HCT116 (cell line): ENCODE results near the gene ZNF182. TPM values are rescaled to one million over a fixed set of nuclear protein-coding genes. Genes with fewer than 3 reads are reported as not detected.
"Not testable (repeated sequence)": the region's sequence is repeated elsewhere in the genome, so short reads cannot be mapped to it uniquely, and the experiment has no call there.

Experiments
- ATAC-seq: fragments of 200-7000 bp; cut with Tn5 transposase; 2 replicates; pipeline ENCODE4 v1.9.1; 2020; ENCODE audit warnings: mild to moderate bottlenecking, moderate library complexity
- BruUV-seq: library from RNA; stranded (reverse); fragments of 400-500 nt; replicated peaks from 2 replicates; lab custom pipeline; 2021; lab: Mats Ljungman, UMichigan
- CTCF ChIA-PET: fragments of 300-600 bp; sonication (Branson Sonifier 250); formaldehyde crosslinking; loops from one replicate; lab custom pipeline; 2021; ENCODE audit warnings: antibody characterized with exemption; lab: Charles Lee
- POLR2A ChIA-PET: fragments of 300-600, 350-600 bp; sonication (Branson Sonifier 250); formaldehyde crosslinking; loops from one replicate; lab custom pipeline; 2021; ENCODE audit warnings: antibody characterized with exemption; lab: Charles Lee
- RAD21 ChIA-PET, 2 experiments: fragments of 300-600 bp; sonication (Branson Sonifier 250); formaldehyde crosslinking; loops; one replicate each; lab custom pipeline; 2023; ENCODE audit warnings: low total read pairs in 2 of 2; ENCODE audit not compliant: uncharacterized antibody in 2 of 2, unreplicated experiment in 2 of 2, low non-redundant PET in 1 of 2; lab: Charles Lee
- DNase-seq: peaks from one replicate; pipeline ENCODE4 v3.0.0-alpha.2; 2010; ENCODE audit warnings: low read depth, low spot score
- H2AFZ ChIP-seq: fragments of 200-600 bp; shearing (Covaris generic), sonication (generic); 2 replicates; pipeline ENCODE4 v1.6.1; 2017; ENCODE audit warnings: low read depth, mixed run types, mixed read lengths, antibody characterized with exemption, low read length; ENCODE audit not compliant: poor library complexity, severe bottlenecking
- H3K27ac ChIP-seq: 2 replicates; pipeline ENCODE4 v1.5.1; 2012; ENCODE audit warnings: low read depth, low read length
- H3K27me3 ChIP-seq: fragments of 200-600 bp; sonication (generic); 2 replicates; pipeline ENCODE4 v1.6.1; 2016; ENCODE audit warnings: mixed run types, low read length, mixed read lengths; ENCODE audit not compliant: insufficient read depth
- H3K36me3 ChIP-seq, 2 experiments: fragments of 200-500 bp in 1 of 2; fragments of 200-600 bp in 1 of 2; sonication (Bioruptor generic) in 1 of 2; sonication (generic) in 1 of 2; 2 replicates each; pipeline versions ENCODE4 v1.5.1 to v1.6.1; 2014 to 2016; ENCODE audit warnings: low read length in 2 of 2, inconsistent platforms in 1 of 2, mixed read lengths in 1 of 2, mixed run types in 1 of 2; ENCODE audit not compliant: insufficient read depth in 2 of 2, control insufficient read depth in 1 of 2
- H3K4me1 ChIP-seq, 2 experiments: fragments of 200-600 bp in 1 of 2; sonication (generic) in 1 of 2; 2 replicates each; pipeline versions ENCODE4 v1.5.1 to v1.6.1; 2012 to 2017; ENCODE audit warnings: low read length in 2 of 2, inconsistent platforms in 1 of 2, mild to moderate bottlenecking in 1 of 2, mixed read lengths in 1 of 2, mixed run types in 1 of 2, moderate library complexity in 1 of 2; ENCODE audit not compliant: insufficient read depth in 2 of 2, control insufficient read depth in 1 of 2
- H3K4me2 ChIP-seq: fragments of 200-600 bp; sonication (generic); 2 replicates; pipeline ENCODE4 v1.6.1; 2017; ENCODE audit warnings: mixed run types, low read length, mixed read lengths
- H3K4me3 ChIP-seq, 2 experiments: fragments of 200-600 bp in 1 of 2; sonication (generic) in 1 of 2; replicated peaks in 1 of 2; 2 replicates each; pipeline ENCODE4 v1.5.1; 2011 to 2016; ENCODE audit warnings: low read length in 2 of 2, control low read depth in 1 of 2, low read depth in 1 of 2, mild to moderate bottlenecking in 1 of 2, mixed read lengths in 1 of 2, mixed run types in 1 of 2
- H3K79me2 ChIP-seq: fragments of 200-600 bp; sonication (generic); 2 replicates; pipeline ENCODE4 v1.6.1; 2017; ENCODE audit warnings: mild to moderate bottlenecking, mixed run types, low read length, moderate library complexity, mixed read lengths; ENCODE audit not compliant: insufficient read depth
- H3K9ac ChIP-seq: fragments of 200-600 bp; sonication (generic); 2 replicates; pipeline ENCODE4 v1.6.1; 2016; ENCODE audit warnings: low read length, mixed read lengths
- H3K9me2 ChIP-seq: fragments of 200-600 bp; sonication (generic), shearing (Covaris generic); 2 replicates; pipeline ENCODE4 v1.6.1; 2017; ENCODE audit warnings: mixed run types, mild to moderate bottlenecking, moderate library complexity; ENCODE audit not compliant: insufficient read depth
- H3K9me3 ChIP-seq, 2 experiments: fragments of 200-500 bp in 1 of 2; fragments of 200-600 bp in 1 of 2; sonication (Bioruptor generic) in 1 of 2; sonication (generic) in 1 of 2; 2 replicates each; pipeline ENCODE4 v1.6.1; 2014 to 2017; ENCODE audit warnings: low read length in 2 of 2, mixed read lengths in 2 of 2, inconsistent platforms in 1 of 2, low read depth in 1 of 2, mild to moderate bottlenecking in 1 of 2, mixed run types in 1 of 2, moderate library complexity in 1 of 2; ENCODE audit not compliant: control insufficient read depth in 1 of 2, insufficient read depth in 1 of 2
- H4K20me1 ChIP-seq: fragments of 200-600 bp; sonication (generic), shearing (Covaris generic); 2 replicates; pipeline ENCODE4 v1.6.1; 2017; ENCODE audit warnings: mixed run types, mild to moderate bottlenecking, moderate library complexity; ENCODE audit not compliant: insufficient read depth
- CEBPB ChIP-seq: IDR thresholded peaks from 2 replicates; pipeline ENCODE4 v1.6.1; 2012; ENCODE audit warnings: low read depth
- ELF1 ChIP-seq: IDR thresholded peaks from 2 replicates; pipeline ENCODE4 v1.6.1; 2012; ENCODE audit warnings: low read depth, borderline replicate concordance
- MAX ChIP-seq: IDR thresholded peaks from 2 replicates; pipeline ENCODE4 v1.6.1; 2012
- RAD21 ChIP-seq: IDR thresholded peaks from 2 replicates; pipeline ENCODE4 v1.6.1; 2012; ENCODE audit warnings: low read depth, mild to moderate bottlenecking
- SIN3A ChIP-seq: IDR thresholded peaks from 2 replicates; pipeline ENCODE4 v1.6.1; 2012; ENCODE audit warnings: low read depth
- SRF ChIP-seq: IDR thresholded peaks from 2 replicates; pipeline ENCODE4 v1.6.1; 2012; ENCODE audit warnings: low read depth
- YY1 ChIP-seq: IDR thresholded peaks from 2 replicates; pipeline ENCODE4 v1.6.1; 2011; ENCODE audit warnings: low read length, low read depth, moderate library complexity, mild to moderate bottlenecking; ENCODE audit not compliant: insufficient replicate concordance; ENCODE audit errors: extremely low read depth
- ZNF274 ChIP-seq: fragments of 200-500 bp; sonication (Bioruptor generic); IDR thresholded peaks from 2 replicates; pipeline ENCODE4 v1.6.1; 2014; ENCODE audit warnings: mild to moderate bottlenecking, low read depth, low read length, inconsistent platforms
- intact Hi-C: fragments of 100-400 bp; cut with micrococcal nuclease; formaldehyde crosslinking; loops from 2 replicates; pipeline ENCODE4 v1.10.0; 2022
- total RNA-seq: library from RNA; stranded (reverse); gene quantifications from one replicate; pipeline ENCODE4 v1.2.1, GENCODE V29; 2021; ENCODE audit not compliant: unreplicated experiment
- TF ChIP-seq, protein P1 (sequence below): IDR thresholded peaks from 2 replicates; pipeline ENCODE4 v1.6.1; 2012

The ZNF182 gene
- total RNA-seq, 1 experiment from 2014 or later, result 5.1 TPM

DNA sequence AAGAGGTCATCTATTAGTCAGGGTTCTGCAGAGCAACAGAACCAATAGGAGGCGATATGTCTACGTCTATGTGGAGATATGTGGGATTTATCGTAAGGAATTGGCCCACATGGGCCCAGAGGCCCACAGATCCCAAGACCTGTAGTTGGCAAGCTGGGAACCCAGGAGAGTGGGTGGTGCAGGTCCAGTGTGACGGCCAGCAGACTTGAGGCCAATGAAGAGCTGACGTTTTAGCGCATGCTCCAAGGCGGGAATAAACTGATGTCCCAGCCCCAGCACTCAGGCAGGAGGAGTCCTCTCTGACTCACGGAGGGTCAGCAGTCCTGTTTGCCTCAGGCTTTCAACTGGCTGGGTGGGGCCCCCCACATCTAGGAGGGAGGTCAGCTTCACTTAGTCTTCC is 24.3 kb upstream of the ZNF182 start:
- CTCF ChIA-PET, result no interaction called here

DNA sequence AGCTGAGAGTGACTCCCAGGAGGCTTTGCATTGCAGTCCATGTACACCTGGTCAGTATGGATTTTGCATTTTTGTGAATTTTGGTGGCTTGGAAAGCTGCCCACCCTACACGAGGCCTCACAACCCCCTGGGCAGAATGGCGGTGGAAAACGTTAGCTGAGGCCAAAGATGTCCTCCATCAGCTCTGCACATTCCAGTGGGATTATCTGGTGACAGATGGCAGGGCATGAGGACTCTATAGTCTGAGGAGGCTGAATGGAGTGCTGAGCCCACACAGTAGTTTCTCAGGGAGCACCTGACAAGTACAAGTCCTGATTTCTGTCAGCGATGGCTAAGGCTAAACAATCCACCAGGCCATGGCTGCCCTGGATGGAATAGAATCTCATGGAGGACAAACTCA is 23.8 kb upstream of the ZNF182 start:
- DNase-seq, H3K4me2 ChIP-seq, H3K9me3 ChIP-seq, H3K4me1 ChIP-seq, H3K36me3 ChIP-seq, H4K20me1 ChIP-seq, H3K9ac ChIP-seq, H2AFZ ChIP-seq, BruUV-seq, ATAC-seq, POLR2A ChIA-PET, RAD21 ChIA-PET, H3K4me3 ChIP-seq, H3K27ac ChIP-seq, H3K79me2 ChIP-seq, H3K9me2 ChIP-seq, H3K27me3 ChIP-seq: not testable (repeated sequence)
- intact Hi-C loops, result loop anchor here (5.0 kb wide), 4 partner anchors 465 to 835 kb away; partner anchors contain the start of genes ARAF and UBA1
- CTCF ChIA-PET, result interaction anchor here (0.5 to 1.0 kb wide), 3 partner anchors 191 to 447 kb away, joined by 3 read pairs; partner anchors contain the start of gene ZNF81

More for the DNA sequence above, 24.3 kb upstream of the ZNF182 start:
- Histone ChIP-seq H3K4me2 (no peak overlapping the region), H3K27me3 (no peaks in the 10 kb centered on the region), H3K9me3 (no peaks in the 10 kb centered on the region), H2AFZ (no peak overlapping the region), H3K36me3 (no peaks in the 10 kb centered on the region), H3K27ac (no peak overlapping the region), H4K20me1 (no peaks in the 10 kb centered on the region), H3K79me2 (no peaks in the 10 kb centered on the region), H3K4me1 (no peaks in the 10 kb centered on the region), H3K9ac (no peak overlapping the region), H3K4me3 (no peak overlapping the region), H3K9me2 (no peaks in the 10 kb centered on the region)
- intact Hi-C loops, result loop anchor here (5.0 kb wide), 4 partner anchors 464 to 836 kb away; partner anchors contain the start of genes ARAF and UBA1
- ChIA-PET POLR2A (no interaction called here), RAD21 (no interaction called here)
- DNase-seq (no peak), ATAC-seq (no peak)
- no TSS peak for BruUV-seq
- TF ChIP-seq CEBPB (no peak), ELF1 (no peak), YY1 (no peak), MAX (no peak), RAD21 (no peak), SIN3A (no peak), SRF (no peak), ZNF274 (no peak)
- TF ChIP-seq, protein P1, sequence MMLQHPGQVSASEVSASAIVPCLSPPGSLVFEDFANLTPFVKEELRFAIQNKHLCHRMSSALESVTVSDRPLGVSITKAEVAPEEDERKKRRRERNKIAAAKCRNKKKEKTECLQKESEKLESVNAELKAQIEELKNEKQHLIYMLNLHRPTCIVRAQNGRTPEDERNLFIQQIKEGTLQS, result no peak
